Medulla oblongata (tissue), 1 donor: Measurements from ENCODE around the gene FMO1.
"Not testable (repeated sequence)": the region's sequence is repeated elsewhere in the genome, so short reads cannot be mapped to it uniquely, and the experiment has no call there.

Experiments
- DNase-seq: peaks from one replicate; pipeline ENCODE4 v3.0.0-alpha.2; 2015; ENCODE audit errors: extremely low spot score

Gene FMO1

DNA sequence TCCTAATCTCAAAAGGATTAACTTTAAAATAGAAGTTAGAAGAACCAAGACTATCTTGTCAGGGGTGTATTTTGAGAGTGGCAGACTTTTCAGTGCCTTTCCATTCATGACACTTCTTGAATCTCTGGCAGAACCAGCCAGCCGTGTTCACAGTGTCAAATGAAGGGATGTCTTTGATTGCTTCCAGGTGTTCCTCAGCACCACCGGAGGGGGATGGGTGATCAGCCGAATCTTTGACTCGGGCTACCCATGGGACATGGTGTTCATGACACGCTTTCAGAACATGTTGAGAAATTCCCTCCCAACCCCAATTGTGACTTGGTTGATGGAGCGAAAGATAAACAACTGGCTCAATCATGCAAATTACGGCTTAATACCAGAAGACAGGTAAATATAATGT lies 32.3 kb downstream of the FMO1 start:
- DNase-seq = no peak

DNA sequence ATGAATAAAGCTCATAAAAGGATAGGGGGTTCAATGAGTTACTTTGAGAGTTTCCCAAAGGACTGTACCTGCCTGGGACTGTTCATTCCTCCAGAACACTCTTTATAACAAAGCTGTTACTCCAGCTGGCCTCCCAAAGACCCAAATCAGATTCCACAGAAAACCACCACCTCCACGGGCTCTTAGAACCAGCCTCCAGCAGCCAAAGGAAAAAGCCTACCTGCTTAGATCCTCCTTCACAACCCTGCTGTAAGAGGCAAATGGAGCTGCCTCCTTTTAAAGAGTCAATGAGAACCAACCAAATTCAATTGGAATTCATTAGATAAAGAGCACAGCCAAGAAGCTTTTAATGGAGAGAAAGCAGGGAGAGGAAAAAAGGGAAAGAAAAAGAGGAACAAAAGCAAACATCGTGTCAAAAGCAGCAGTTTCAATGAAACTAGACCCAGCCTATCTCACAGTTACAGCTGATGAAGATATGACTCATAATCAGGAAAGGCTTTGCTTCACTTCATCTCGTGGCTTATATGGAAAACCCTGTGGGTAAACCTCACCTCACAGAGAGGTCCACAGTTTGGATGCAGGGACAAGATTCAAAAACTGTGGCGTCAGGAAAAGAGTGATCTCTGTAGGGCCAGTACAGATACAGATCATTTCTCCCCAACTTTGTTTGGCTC lies 37.9 kb downstream of the FMO1 start:
- no peak for DNase-seq

DNA sequence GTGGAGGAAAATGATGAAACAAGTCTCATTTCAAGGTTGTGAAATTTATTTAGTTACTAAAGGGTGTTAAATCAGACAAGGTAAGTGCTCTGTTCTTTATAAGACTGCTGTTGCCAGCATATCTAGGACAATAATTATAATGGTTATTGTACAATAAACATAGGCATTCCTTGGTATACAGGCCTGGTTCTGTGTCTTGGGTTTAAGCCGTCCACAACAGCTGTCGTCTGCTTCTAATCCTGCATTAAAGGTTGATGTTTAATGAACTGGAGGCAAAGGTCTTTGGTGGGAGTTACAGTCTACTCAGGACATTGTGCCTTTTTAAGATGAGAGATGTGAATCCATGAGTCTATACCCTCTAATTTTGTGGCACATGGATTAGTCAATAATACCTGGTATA lies 42.3 kb downstream of the FMO1 start:
- DNase-seq = no peak

DNA sequence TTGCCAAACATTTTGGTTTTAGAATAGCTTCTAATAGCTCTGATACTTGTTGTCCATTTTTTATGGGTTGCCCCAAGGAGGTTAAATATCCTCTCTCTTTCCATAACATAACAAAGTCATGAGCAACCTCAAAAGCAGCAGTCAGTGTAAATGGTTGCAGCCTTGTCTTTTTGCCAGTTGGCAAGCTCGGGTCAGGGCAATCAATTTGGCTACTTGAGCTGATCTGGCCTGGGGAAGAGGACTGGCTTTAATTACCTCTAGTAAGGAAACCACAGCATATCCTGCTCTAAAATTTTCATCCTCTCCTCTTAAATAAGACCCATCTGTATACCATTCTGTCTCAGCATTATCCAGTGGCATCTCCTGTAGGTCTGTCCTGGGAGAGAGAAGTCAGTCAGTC lies 44.5 kb downstream of the FMO1 start:
- no peak for DNase-seq

DNA sequence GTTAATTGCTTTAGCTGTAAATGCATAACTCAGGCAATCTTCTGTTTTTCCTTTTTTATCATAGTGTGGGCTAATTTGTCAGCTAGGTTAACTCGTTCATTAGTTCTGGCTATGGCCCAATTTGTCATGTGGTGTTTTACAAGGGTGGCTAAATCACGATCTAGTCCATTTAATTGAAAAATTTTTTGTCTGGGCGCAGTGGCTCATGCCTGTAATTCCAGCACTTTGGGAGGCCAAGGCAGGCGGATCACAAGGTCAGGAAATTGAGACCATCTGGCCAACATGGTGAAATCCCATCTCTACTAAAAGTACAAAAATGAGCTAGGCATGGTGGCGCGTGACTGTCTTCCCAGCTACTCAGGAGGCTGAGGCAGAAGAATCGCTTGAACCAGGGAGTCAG lies 47.1 kb downstream of the FMO1 start:
- not testable (repeated sequence) for DNase-seq

DNA sequence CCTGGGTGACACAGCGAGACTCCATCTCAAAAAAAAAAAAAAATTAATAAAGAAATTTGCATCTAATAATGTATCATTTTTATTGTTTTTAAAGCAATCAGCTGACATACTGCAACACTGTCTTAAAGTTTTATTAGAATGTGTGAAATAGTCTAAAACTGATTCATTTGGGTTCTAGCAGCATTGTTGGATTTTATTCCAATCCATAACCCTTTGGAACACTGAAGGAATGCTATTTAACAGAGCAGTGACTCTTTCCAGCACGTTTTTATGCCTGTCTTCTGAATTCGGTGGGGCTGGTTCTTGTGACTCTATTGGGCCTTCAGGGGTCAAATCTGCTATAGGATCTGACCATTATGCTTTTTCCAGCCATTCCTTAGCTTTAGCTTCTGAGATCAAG lies 47.5 kb downstream of the FMO1 start:
- DNase-seq = no peak

DNA sequence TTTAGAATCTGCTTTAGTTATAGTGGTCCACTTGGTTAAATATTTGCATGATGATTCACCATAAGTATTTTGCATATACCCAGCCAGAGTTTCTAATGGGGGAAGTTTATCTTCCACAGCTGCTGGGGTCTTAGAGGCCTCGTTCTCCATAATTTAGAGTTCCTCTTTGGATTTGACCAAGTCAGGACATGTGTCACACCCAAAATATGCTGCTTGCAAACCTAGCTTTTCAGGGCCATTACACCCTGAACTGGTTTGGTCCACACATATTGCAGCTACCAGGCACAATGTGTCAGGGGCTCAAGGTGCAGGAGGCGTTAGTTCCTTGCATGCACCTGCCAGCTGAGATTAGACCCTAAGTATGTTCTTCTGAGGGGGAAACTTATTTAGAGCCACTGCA lies 48.6 kb downstream of the FMO1 start:
- DNase-seq = no peak

DNA sequence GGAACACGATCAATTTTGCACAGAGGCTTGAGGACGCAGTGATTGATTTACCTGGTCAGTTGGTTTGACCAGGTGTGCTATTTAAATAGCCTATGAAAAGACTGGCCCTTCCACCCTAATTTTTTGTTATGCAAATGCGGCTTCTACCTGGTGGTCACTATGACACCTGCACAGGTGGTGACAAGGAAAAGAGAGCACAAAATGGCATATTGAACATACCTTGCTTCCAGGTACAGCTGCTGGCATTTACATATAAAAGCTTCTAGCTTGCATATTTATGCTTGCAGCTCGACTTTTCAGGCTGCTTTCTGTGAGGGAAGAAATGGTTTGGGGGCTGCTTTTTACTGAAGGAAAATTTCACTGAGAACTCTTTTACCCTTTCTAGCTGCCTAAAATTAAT lies 50.4 kb downstream of the FMO1 start:
- DNase-seq = no peak

DNA sequence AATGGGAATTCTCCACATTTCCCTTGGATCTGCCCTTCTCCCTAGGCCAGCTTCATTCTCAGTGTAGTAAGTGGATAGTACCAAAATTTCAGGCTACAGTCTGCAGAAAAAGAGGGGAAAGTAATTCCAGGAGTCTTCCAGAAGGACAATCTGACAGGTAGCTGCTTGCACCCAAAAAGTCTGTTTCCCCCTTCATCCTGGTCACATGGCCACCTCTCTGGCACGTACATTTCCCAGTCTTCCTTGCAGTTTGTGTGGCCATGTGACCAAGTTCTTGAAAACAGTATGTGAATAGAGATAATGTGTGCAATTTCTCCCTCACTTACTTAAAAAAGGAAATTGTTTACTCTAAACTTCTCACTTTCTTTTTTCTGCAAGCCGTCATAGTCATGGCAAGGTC lies 51.0 kb downstream of the FMO1 start:
- DNase-seq = no peak

DNA sequence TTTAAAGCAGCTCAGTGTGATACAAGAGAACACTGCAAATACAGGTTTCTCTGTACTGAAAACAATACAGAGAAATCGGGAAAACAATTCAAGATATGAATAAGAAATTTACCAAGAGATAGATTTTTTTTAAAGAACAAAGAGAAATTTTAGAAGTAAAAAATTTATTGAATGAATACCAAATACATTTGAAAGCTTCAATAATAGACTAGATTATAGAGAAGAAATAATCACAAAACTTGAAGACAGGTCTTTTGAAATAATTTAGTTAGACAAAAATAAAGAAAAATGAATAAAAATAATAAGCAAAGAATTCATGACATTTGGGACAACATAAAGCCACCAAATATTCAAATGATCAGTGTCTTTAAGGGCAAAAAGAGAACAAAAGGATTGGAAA lies 52.1 kb downstream of the FMO1 start:
- DNase-seq = no peak

DNA sequence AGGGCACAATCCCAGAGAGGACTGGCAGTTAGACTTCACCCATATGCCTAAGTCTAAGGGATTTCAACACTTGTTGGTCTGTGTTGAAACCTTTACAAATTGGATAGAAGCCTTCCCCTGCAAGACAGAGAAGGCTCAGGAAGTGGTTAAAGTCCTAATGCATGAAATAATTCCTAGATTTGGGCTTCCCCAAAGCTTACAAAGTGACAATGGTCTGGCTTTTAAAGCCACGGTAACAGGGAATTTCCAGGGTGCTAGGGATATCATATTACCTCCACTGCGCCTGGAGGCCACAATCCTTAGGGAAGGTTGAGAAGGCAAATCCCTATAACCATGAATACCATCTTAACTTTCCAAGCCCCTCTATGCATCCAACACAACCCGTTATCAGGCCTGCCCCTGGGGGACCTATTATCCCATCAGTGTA lies 62.4 kb downstream of the FMO1 start:
- DNase-seq = no peak

DNA sequence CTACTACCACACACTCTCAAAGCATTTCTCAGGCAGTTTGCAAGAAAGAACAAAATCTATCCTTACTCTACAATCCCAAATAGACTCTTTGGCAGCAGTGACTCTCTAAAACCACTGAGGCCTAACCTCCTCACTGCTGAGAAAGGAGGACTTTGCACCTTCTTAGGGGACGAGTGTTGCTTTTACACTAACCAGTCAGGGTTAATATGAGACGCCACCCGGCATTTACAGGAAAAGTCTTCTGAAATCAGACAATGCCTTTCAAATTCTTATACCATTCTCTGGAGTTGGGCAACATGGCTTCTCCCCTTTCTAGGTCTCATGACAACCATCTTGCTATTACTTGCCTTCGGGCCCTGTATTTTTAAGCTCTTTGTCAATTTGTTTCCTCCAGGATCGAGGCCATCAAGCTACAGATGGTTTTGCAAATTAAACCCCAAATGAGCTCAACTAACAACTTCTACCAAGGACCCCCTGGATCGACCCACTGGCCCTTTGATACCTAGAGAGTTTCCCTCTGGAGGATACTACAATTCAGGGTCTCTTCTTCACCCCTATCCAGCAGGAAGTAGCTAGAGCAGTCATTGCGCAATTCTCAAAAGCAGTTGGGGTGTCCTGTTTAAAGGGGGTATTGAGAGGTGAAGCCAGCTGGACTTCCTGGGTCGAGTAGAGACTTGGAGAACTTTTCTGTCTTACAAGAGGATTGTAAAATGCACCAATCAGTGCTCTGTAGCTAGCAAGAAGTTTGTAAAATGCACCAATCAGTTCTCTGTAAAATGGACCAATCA lies 63.7 kb downstream of the FMO1 start:
- DNase-seq = no peak

DNA sequence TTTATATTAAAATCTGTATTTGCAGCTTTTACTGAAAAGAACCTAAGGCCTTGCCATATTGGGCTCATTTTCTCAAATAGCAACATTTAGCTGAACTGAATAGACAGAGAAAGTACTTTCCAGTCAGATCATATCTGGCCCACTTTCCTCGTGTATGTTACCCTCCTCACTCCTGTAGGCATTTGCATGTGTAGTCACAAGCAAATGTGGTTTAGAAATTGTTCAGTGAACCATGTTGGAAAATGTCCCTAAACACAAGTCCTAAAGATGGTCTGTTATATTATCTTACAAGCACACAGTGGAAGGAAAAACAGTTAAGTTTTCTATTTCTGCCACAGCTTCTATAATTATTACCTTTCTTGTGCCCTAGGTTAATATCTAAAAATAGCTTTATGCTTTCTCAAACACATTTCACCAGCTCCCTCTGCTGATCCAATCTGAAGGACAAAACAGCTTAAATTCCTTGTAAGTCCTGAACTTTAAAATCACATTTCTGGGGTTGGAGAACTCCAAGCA lies 65.1 kb downstream of the FMO1 start:
- DNase-seq = no peak

DNA sequence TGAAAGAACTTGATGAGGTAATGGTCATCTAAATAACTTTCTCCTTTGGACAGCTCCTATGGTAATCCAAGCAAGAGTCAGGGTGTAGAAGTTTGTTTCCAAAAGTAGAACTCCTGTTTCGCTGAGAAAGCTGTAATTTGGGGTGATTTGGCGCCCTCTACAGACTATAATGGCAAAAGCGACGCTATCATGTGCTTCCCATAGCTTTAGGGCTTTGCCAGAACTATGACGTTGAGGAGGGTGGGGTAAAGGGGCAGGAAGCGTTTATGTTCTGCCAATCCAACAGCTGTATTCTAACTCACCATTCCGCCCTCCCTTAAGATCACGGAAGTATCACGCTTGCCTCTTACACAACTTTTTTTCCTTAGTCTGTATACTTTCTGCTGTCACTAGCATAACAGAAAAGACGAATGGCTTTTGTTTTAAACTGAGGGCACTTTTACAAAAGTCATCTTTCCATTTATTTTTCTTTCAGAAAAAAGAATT lies 65.6 kb downstream of the FMO1 start, which contains the start of gene FMO4:
Gene FMO4 (plus strand): TSS at position 349 of the 486 bp plus-strand sequence. CDS start 5,643 bp downstream, outside the sequence.
- peak; percentile 99 for DNase-seq

DNA sequence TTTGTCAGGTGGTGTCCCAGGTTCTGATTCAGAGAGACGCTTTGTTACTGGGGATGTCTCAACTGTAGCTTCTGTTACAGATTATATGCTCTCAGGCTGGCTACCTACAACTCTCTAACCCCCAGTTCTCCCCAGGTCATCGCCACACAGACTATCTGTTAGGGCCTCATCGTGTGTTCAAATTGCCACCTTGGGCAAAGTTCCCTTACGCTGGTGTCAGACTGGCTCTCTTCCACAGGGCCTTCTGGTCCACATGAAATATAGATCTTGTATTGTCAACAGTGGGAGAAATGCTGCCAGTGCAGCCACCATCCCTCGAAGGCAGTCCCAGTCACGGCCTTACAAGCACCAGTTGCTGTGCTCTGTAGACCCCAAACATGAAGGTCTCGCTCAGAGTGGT lies 81.0 kb downstream of the FMO1 start:
- no peak for DNase-seq

DNA sequence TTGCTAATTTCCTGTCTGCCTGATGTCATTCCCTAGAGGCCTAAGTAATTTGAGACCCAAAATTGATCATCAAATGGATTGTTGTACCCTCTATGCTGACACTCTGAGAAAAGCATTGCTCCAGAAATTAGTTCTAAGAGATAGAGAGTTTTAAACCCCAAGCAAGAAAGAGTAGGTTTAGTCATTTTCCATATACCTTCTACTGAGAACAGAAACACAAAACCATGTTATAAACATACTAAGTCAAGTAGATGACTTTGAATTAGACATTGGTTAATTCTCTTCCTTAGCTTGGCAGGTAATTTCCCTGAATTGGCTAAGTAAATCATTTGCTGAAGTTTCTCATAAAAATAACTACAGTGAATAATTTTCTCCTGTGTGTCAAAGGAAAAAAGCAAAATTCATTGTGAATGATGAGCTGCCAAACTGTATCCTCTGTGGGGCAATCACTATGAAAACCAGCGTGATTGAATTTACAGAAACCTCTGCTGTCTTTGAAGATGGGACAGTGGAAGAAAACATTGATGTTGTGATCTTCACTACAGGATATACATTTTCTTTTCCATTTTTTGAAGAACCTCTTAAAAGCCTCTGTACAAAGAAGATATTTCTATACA lies 85.8 kb downstream of the FMO1 start:
- no peak for DNase-seq
